Esophagus squamous epithelium (tissue), 5 donors: ENCODE results near the gene DOCK11. TPM values are rescaled to one million over a fixed set of nuclear protein-coding genes. Genes with fewer than 3 reads are reported as not detected.
A peak's percentile ranks its signal among the peaks of the same experiment; 100 is the strongest.

Experiments
- DNase-seq: peaks from one replicate; lab custom pipeline; 2025; lab: John Stamatoyannopoulos, UW
- H3K27ac ChIP-seq, 4 donors: fragments of 200-600 bp; sonication (generic); one replicate each; pipeline ENCODE4 v1.5.1; 2016 to 2019; ENCODE audit warnings: mild to moderate bottlenecking in 1 of 4
- H3K27me3 ChIP-seq, 4 donors: fragments of 200-600 bp; sonication (generic); 1 replicate in 3 of 4; 2 replicates in 1 of 4; pipeline versions ENCODE4 v1.5.1 to v1.6.0; 2017 to 2021; ENCODE audit warnings: antibody characterized with exemption in 1 of 4
- H3K36me3 ChIP-seq, 3 donors: fragments of 200-600 bp; sonication (generic); one replicate each; pipeline ENCODE4 v1.5.1; 2016 to 2019
- H3K4me1 ChIP-seq, 3 donors: fragments of 200-600 bp; sonication (generic); one replicate each; pipeline ENCODE4 v1.5.1; 2017 to 2019
- H3K4me3 ChIP-seq, 4 donors: fragments of 200-600 bp; sonication (generic); 1 replicate in 3 of 4; 2 replicates in 1 of 4; pipeline ENCODE4 v1.5.1; 2016 to 2019; ENCODE audit warnings: mild to moderate bottlenecking in 2 of 4, moderate library complexity in 1 of 4
- H3K9me3 ChIP-seq, 3 donors: fragments of 200-600 bp; sonication (generic); one replicate each; pipeline ENCODE4 v1.5.1; 2016 to 2019
- POLR2A ChIP-seq, 4 donors: fragments of 450-650 bp; IDR thresholded peaks; one replicate each; pipeline ENCODE4 v1.6.1; 2017; ENCODE audit warnings: antibody characterized with exemption in 4 of 4, mild to moderate bottlenecking in 4 of 4, moderate library complexity in 3 of 4
- WGBS, 2 donors: methylation state at CpG; one replicate each; pipeline ENCODE4 v1.1.5; 2018; 5-methylcytosine and 5-hydroxymethylcytosine counted together
- intact Hi-C: fragments of 100-400 bp; cut with DNase I; formaldehyde crosslinking; loops from one replicate; pipeline ENCODE4 v1.15.0; 2022
- total RNA-seq, 4 donors: library from RNA; depleted of rRNA; stranded (reverse); fragments of >200 nt; gene quantifications; one replicate each; pipeline ENCODE4 v1.1.0, GENCODE V29; 2016
- TF ChIP-seq, protein P1 (sequence below), 6 experiments: fragments of 450-650 bp in 4 of 6; fragments of 200-600 bp in 2 of 6; sonication (generic) in 2 of 6; IDR thresholded peaks; one replicate each; pipeline ENCODE4 v1.5.1; 2016 to 2019; ENCODE audit warnings: antibody characterized with exemption in 6 of 6, mild to moderate bottlenecking in 4 of 6, moderate library complexity in 4 of 6
- donor health status: DM: yes; HTN: yes; CAD: no.

Gene DOCK11
- total RNA-seq, 4 donors from 2014 or later: 1.1 to 16.4 (median 11.0) TPM

DNA sequence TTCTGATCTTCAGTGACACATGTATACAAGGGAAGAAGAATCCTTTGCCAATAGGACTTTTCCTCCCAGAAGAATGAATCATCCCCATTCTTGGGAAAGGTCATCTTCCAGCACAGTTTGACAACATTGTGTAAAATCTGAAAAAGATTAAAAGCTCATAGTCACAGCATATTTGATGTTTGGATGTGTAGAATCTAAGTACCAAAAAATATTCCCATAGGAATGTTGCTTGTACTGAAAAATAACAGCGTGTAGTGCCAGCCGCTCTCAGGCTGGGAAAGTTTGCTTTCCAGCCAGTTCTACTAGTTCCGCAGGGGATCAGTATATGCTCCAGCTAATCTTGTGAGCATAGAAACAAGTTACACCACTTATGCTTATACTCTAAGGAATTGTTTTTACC, 157.1 kb downstream of the DOCK11 start:
- Histone ChIP-seq H3K27me3 (no peaks in the 10 kb centered on the region), H3K36me3 (no peaks in the 10 kb centered on the region), H3K4me1 (peaks cover 0 to 47% (median 6%) of the 10 kb centered on the region in 3 donors), H3K27ac (peak overlapping the region; percentile 30 to 76 (median 60)), H3K9me3 (no peaks in the 10 kb centered on the region), H3K4me3 (no peak overlapping the region)
- TF ChIP-seq, protein P1, sequence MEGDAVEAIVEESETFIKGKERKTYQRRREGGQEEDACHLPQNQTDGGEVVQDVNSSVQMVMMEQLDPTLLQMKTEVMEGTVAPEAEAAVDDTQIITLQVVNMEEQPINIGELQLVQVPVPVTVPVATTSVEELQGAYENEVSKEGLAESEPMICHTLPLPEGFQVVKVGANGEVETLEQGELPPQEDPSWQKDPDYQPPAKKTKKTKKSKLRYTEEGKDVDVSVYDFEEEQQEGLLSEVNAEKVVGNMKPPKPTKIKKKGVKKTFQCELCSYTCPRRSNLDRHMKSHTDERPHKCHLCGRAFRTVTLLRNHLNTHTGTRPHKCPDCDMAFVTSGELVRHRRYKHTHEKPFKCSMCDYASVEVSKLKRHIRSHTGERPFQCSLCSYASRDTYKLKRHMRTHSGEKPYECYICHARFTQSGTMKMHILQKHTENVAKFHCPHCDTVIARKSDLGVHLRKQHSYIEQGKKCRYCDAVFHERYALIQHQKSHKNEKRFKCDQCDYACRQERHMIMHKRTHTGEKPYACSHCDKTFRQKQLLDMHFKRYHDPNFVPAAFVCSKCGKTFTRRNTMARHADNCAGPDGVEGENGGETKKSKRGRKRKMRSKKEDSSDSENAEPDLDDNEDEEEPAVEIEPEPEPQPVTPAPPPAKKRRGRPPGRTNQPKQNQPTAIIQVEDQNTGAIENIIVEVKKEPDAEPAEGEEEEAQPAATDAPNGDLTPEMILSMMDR (IDR thresholded peaks at IDR 0.05): no peak
- TF ChIP-seq POLR2A (IDR thresholded peaks at IDR 0.05): no peak
- DNase-seq: no peak
- intact Hi-C loops: no loop called here
- 32 to 33% methylated on average over 3 of the region's 3 CpGs for WGBS, 2 donors

DNA sequence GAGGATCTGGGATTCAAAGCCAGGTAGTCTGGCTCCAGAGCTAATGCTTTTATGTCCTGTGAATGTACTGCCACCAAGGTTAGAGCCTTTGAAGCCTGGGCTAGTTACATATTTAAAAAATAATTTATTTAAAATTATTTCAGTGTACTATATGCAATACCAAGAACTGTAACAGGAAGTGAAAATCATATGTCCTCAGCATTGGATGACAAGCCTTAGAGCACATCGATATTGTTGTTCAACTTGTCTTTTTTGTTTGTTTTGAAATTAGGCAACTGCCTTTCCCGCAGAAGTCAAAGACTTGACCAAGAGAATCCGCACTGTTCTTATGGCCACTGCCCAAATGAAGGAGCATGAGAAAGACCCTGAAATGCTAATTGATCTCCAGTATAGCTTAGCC, 158.7 kb downstream of the DOCK11 start:
- Histone ChIP-seq H3K36me3 (no peaks in the 10 kb centered on the region), H3K9me3 (no peaks in the 10 kb centered on the region), H3K27ac (peak overlapping the region in 2 of 4 donors; percentile 74 to 76), H3K4me1 (peaks cover 0 to 47% (median 6%) of the 10 kb centered on the region in 3 donors), H3K4me3 (no peak overlapping the region), H3K27me3 (no peaks in the 10 kb centered on the region)
- 55 to 71% methylated on average over 3 of the region's 3 CpGs for WGBS, 2 donors
- intact Hi-C loops: no loop called here
- no peak for TF ChIP-seq POLR2A (IDR thresholded peaks at IDR 0.05)
- TF ChIP-seq, protein P1 (IDR thresholded peaks at IDR 0.05): no peak
- DNase-seq: no peak

DNA sequence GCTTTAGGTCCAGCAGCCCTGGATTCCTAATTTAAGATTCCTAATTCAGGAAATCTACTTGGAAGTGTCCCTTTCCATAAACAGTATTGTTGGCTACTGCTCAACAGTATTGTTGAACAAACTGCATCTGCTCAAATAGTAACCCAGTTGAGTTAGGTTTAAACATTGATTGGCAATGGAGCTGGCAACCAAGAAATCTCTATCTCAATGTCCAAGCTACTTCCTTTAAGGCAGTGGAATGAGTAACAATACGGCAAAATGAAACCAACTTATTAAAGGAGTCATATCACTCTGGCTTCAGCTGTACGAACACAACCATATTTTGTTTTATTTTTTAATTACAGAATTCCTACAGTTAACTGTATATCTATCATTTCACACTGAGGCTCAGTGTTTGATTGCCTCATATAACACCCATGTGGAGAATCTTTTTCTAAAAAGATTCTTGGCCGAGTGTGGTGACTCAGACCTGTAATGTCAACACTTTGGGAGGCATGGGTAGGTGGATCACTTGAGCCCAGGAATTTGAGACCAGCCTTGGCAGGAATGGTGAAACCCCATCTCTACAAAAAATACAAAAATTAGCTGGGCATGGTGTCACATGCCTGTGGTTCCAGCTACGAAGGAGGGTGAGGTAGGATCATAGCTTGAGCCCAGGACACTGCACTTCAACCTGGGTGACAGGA, 160.1 kb downstream of the DOCK11 start:
- H3K27ac ChIP-seq: peak overlapping the region in 2 of 4 donors; percentile 74 to 76
- H3K9me3 ChIP-seq: no peaks in the 10 kb centered on the region
- no peak overlapping the region for H3K4me3 ChIP-seq
- peaks cover 0 to 47% (median 6%) of the 10 kb centered on the region in 3 donors for H3K4me1 ChIP-seq
- 60 to 72% methylated on average over 4 of the region's 4 CpGs for WGBS, 2 donors
- no peak for DNase-seq
- no peaks in the 10 kb centered on the region for H3K36me3 ChIP-seq
- intact Hi-C loops: no loop called here
- TF ChIP-seq POLR2A (IDR thresholded peaks at IDR 0.05): no peak
- TF ChIP-seq, protein P1 (IDR thresholded peaks at IDR 0.05): no peak
- no peaks in the 10 kb centered on the region for H3K27me3 ChIP-seq

DNA sequence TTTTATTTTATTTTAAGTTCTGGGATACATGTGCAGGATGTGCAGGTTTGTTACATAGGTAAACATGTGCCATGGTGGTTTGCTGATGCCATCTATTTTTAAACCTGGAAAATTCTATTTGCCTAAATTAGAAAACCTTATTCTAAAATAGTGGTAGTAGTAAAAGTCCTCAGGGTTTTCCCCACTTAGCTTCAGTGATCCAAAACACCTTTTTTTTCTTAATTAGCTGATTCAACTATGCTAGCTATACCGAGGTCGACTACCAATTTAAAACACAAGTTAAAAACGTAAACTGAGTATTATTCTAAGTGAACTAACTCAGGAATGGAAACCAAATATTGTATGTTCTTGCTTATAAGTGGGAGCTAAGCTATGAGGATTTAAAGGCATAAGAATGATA, 161.8 kb downstream of the DOCK11 start:
- H3K27me3 ChIP-seq: no peaks in the 10 kb centered on the region
- H3K36me3 ChIP-seq: no peaks in the 10 kb centered on the region
- no peaks in the 10 kb centered on the region for H3K9me3 ChIP-seq
- no peak for TF ChIP-seq POLR2A (IDR thresholded peaks at IDR 0.05)
- TF ChIP-seq, protein P1 (IDR thresholded peaks at IDR 0.05): no peak
- no peak for DNase-seq
- WGBS, 2 donors: 76 to 84% methylated on average over 3 of the region's 3 CpGs
- H3K4me1 ChIP-seq: peaks cover 0 to 31% (median 6%) of the 10 kb centered on the region in 3 donors
- intact Hi-C loops: no loop called here
- no peak overlapping the region for H3K4me3 ChIP-seq
- H3K27ac ChIP-seq: no peak overlapping the region

DNA sequence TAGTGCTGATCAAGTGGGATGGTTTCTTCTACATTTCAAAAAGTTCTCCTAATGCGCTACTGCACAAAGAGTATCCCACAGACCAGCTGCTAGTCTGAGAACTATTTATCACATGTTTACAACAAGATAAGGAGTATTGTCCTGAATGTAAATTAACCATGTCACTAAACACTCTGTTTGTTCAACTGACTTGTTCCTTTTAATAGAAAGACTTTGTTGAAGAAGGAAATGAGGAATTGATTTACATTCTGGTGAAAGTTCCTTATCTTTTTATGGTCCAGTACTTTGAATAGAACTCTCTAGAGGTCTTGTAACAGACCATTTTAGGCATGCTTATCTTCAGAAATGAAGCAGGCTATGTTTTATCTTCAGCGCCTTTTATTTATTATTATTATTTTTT, 164.5 kb downstream of the DOCK11 start:
- no peak for DNase-seq
- Histone ChIP-seq H3K4me3 (no peak overlapping the region), H3K36me3 (peaks cover 0 to 8% (median 0%) of the 10 kb centered on the region in 3 donors), H3K27ac (no peak overlapping the region), H3K27me3 (no peaks in the 10 kb centered on the region), H3K9me3 (no peaks in the 10 kb centered on the region), H3K4me1 (peaks cover 0 to 5% (median 0%) of the 10 kb centered on the region in 3 donors)
- WGBS, 2 donors: 92 to 100% methylated on average over 2 of the region's 2 CpGs
- intact Hi-C loops: no loop called here
- TF ChIP-seq POLR2A (IDR thresholded peaks at IDR 0.05): no peak
- TF ChIP-seq, protein P1 (IDR thresholded peaks at IDR 0.05): no peak
